GM12891 (cell line): ENCODE measurements around the gene ZNF135.
A peak's percentile ranks its signal among the peaks of the same experiment; 100 is the strongest.

Source experiments
- DNase-seq: peaks from one replicate; pipeline ENCODE4 v3.0.0; 2011; ENCODE audit warnings: low spot score; ENCODE audit not compliant: insufficient read length
- FAIRE-seq: peaks from 2 replicates; lab custom pipeline; 2011; peaks lifted over from hg19 to GRCh38; lab: Jason Lieb, UNC
- PAX5 ChIP-seq: IDR thresholded peaks from 2 replicates; pipeline ENCODE4 v1.6.1; 2011; ENCODE audit warnings: low read length, moderate library complexity, mild to moderate bottlenecking; ENCODE audit not compliant: insufficient read depth, severe bottlenecking
- POLR2A ChIP-seq: IDR thresholded peaks from 2 replicates; pipeline ENCODE4 v1.6.1; 2011; ENCODE audit warnings: low read depth, low read length, control low read depth
- POLR2AphosphoS5 ChIP-seq: IDR thresholded peaks from 2 replicates; pipeline ENCODE4 v1.6.1; 2011; ENCODE audit warnings: low read depth, low read length, control low read depth
- POU2F2 ChIP-seq: IDR thresholded peaks from 2 replicates; pipeline ENCODE4 v1.6.1; 2011; ENCODE audit warnings: low read depth, mild to moderate bottlenecking, control low read depth, low read length, moderate library complexity
- SPI1 ChIP-seq: IDR thresholded peaks from 2 replicates; pipeline ENCODE4 v1.6.1; 2011; ENCODE audit warnings: low read depth, low read length, control low read depth
- TAF1 ChIP-seq: IDR thresholded peaks from 2 replicates; pipeline ENCODE4 v1.6.1; 2011; ENCODE audit warnings: low read depth, low read length, control low read depth

Gene ZNF135

DNA sequence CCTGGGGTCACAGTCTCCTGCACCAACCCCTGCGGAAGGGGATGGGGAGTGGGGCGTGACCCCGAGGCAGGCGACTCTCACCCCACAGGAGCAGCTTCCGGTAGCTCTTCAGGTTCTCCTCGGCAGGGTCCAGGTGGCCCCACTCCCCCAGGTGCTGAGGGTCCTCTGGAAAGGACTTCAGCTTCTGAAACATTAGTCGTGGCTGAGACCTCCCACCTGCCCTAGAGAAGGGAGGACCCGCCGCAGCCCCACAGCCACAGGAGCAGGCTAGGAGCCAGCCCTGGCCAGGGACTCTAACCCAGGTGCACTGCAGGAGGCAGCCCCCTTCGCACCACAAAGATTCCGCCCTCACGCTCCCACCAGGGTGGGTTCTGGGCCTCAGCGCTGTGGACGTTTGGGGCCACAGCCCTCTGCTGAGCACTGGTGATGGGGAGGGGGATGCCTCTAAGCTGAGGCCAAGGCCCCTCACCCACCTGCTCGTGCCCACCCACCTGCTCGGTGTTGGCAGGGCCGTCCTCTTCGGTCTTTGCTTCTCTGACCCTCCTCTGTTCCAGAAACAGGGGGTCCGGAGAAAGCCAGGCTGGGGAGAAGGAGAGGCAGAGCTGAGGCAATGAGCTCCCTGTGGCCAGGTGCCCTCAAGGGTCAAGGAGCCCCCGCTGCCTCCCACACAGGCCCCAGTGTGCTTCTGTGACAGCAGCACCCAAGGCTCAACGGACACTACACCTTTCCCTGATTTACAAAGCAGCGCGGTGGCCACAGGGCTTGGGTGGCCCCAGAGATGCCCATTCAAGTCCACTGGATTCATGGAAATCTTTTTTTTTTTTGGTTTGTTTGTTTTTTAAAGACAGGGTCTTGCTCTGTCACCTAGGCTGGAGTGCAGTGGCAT is 28.0 kb downstream of the ZNF135 start:
- no peak for TF ChIP-seq POLR2A
- no peak for TF ChIP-seq PAX5
- no peak for TF ChIP-seq POLR2AphosphoS5
- TF ChIP-seq TAF1 = no peak
- TF ChIP-seq SPI1 = no peak
- TF ChIP-seq POU2F2 = no peak
- DNase-seq = no peak
- FAIRE-seq = no peak

DNA sequence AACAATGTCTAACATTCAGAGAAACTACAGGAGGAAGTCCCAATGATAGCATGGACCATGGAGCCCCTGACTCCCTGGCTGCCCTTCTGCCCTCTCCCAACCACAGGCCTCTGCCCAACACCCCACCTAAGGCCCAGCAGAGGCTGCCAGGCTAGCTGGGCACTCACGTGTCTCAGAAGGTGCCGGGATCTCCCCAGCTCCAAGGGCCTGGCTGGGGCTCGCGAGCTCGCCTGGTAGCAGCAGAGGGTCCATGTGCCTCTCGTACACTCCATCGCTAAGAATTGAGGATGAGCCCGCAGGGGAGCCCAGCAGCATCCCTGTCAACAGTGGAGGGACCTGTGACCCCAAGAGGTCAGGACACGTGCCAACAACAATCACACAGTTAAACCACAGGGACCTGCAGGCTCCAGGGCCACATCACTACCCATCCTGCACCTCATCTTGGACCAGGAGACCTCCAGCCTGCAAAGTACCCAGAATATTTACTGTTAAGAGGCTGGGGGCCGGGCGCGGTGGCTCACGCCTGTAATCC is 29.5 kb downstream of the ZNF135 start:
- DNase-seq (no peak), FAIRE-seq (no peak)
- TF ChIP-seq POU2F2 = no peak
- no peak for TF ChIP-seq TAF1
- no peak for TF ChIP-seq POLR2A
- TF ChIP-seq POLR2AphosphoS5 = no peak

DNA sequence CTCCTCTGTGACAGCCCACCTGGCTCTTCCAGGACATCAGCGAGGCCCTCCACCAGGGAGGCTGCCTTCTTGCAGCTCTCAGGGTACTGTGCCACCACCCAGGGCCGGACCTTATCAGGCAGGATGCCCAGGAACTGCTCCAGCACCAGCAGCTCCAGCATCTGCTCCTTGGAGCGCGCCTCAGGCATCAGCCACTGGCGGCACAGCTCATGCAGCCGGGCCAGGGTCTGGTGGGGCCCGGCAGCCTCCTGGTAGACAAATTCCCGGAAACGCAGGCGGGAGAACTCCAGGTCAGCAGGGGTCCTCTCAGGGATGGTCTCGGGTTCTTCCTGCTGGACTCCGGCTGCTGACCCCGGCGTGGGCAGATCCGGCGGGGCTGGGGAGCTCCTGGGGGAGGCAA is 30.8 kb downstream of the ZNF135 start:
- TF ChIP-seq TAF1 (no peak), POU2F2 (no peak), SPI1 (no peak), POLR2AphosphoS5 (no peak), PAX5 (no peak), POLR2A (no peak)
- FAIRE-seq (no peak), DNase-seq (no peak)

DNA sequence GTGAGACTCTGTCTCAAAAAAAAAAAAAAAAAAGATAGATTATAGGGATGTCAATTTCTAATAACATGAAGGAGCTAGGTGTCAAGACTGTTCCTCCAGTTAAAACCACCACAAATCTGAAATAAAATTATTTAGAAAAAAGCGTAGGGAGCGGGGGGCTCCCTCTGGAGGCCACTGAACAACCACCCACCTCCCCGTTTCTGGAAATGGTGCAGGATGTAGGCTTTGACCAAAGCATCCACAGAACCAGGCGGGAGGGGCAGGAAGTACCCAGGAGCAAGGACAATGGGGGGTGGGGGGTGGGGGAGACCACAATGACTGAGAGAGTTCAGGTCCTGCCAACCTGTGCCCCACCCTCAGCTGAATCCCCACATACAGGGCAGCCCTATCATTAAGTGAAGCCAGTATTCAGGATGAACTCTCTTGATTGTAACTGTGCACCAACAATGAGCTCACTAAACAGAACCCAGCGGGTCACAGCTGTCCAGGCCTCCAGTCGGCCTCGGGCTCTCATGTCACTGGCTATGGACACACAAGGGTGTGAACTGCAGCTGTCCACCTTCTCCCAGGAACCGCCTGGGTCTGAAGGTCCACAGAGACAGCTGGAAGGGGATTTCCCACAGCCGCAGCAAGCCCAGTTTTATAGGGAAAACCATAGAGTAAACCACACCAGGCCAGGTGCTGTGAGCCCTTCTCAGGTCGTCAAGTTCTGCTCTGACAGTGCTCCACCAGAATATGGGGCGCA is 32.3 kb downstream of the ZNF135 start:
- no peak for TF ChIP-seq POLR2A
- TF ChIP-seq POLR2AphosphoS5 = no peak
- TF ChIP-seq PAX5 = no peak
- TF ChIP-seq POU2F2 = no peak
- TF ChIP-seq SPI1 = no peak
- no peak for TF ChIP-seq TAF1
- DNase-seq (no peak), FAIRE-seq (no peak)

DNA sequence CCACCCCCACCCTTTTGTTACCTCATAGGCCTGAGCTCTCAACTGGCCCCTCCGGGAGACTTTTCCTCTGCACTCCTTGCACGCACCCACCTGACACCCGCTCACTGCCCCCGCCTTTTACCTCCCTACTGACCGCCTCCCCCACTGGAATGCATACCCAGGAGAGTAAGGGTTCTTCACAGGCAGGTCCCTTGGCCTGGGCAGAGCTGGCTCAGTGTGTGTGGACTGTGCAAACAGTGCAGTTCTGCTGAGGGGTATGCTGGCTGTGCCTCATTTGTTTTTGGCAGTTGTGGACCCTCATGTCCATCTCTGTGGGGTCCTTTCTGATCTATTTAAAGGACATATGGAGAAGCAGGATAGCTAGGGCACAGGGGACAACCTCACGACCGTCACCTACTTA is 34.0 kb downstream of the ZNF135 start:
- TF ChIP-seq POLR2AphosphoS5 (no peak), PAX5 (no peak), POLR2A (no peak), TAF1 (no peak), POU2F2 (no peak), SPI1 (no peak)
- FAIRE-seq (no peak), DNase-seq (no peak)

DNA sequence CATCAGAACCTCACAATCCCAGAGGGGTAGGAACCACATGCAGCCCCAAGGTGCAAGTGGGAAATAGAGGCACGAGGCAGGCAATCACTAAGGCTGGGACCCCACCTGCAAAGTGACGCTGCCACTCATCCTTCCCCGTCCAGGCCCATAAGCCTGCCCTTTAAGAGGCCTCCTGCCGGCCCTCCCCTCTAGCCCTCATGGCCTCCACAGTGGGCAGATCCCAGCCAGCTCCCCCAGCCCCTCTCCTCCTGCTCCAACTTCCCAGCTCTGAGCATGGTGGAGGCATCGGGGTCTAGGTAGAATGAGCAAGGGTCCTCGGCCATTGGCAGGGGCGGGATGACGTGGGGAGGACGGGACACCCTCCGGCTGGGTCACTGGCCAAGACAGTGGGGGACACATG is 36.2 kb downstream of the ZNF135 start:
- FAIRE-seq (no peak), DNase-seq (no peak)
- TF ChIP-seq POLR2AphosphoS5 = no peak
- TF ChIP-seq POLR2A = no peak
- no peak for TF ChIP-seq SPI1
- no peak for TF ChIP-seq POU2F2
- no peak for TF ChIP-seq PAX5
- no peak for TF ChIP-seq TAF1

DNA sequence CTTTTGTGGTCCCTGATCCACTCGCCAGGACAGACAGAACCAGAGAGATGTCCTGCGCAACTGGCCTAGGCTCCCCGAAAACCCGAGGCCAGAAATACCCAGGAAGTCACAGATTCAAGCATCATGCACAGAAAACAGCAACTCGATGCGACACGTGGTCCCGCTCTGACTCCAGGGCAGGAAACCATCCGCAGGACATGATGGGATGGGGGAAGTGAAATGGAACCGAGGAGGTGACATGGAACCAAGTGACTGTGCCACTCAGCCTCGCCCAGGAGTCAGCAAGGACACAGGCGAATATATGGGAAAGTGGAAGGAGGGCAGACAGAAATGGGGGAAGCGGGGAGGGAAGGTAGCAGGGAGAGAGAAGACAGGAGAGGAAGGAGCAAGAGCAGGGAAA is 37.8 kb downstream of the ZNF135 start:
- TF ChIP-seq SPI1 = no peak
- TF ChIP-seq POLR2A = no peak
- no peak for TF ChIP-seq TAF1
- no peak for TF ChIP-seq PAX5
- no peak for TF ChIP-seq POLR2AphosphoS5
- TF ChIP-seq POU2F2 = no peak
- DNase-seq (no peak), FAIRE-seq (no peak)

DNA sequence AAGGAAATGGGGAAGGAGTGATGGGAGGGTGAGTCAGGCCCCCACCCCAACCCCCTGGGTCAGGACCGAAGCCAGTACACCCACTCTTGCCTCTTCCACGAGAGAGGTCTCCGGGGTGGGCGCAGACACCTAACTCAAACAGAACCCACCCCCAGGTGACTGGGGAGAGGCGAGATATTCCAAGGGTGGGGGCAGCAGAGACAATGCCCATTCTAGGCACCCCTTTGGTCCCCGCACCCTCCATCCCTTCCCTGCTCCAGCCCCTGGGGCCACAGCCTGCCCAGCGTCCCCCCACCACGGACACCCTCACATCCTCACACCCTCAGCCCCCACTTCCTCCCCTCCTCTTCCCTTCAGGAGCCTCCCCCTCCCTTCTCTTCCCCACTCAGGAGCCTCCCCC is 38.3 kb downstream of the ZNF135 start:
- DNase-seq (no peak), FAIRE-seq (no peak)
- no peak for TF ChIP-seq POLR2AphosphoS5
- no peak for TF ChIP-seq SPI1
- no peak for TF ChIP-seq POLR2A
- TF ChIP-seq POU2F2 = no peak
- TF ChIP-seq PAX5 = no peak
- TF ChIP-seq TAF1 = no peak

DNA sequence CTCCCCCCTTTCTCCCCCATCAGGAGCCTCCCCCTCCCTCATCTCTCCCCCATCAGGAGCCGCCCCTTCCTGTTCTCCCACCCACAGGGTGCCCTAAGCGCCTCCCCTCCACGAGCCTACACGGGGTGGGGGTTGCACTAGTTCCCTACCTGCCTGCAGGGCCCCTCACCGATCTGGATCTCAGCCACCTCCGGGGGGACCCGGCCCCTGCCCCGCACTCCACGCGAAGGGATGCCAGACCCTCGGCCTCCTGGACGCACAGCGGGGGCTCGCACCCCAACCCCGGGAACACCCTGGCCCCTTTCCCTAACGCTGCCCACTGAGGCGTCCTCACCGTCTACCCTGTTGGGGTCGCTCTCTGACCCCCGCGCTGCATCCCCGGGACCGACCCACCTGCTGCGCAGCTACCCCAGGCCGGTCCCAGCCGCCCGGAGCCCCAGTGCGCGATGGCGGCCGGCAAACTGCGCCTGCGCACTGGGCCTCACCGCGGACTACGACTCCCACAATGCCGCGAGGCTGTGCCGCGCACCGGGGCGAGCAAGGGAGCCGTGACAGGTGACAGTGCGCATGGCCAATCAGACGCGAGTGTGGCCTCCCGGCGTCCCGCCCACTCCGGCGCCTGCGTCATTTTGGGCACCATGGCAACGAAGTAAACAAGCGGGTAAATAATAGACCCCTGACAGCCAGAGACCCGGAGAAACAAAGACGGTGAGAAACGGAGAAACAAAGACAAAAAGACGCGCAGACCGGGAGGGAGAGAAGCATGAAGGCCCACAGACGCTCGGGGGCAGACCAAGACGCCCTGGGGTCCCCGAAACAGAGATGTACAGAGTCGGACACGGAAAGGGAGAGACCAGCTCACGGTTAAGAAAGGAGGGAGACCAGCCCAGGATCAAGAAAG is 38.9 kb downstream of the ZNF135 start, which contains the start of gene ZSCAN18:
TSS of gene ZSCAN18 (minus strand) at position 451 of the 901 bp plus-strand sequence. CDS start 7,964 bp downstream, outside the sequence.
- FAIRE-seq = peak; percentile 94
- TF ChIP-seq POLR2A = no peak
- TF ChIP-seq SPI1 = no peak
- no peak for TF ChIP-seq POLR2AphosphoS5
- no peak for TF ChIP-seq POU2F2
- TF ChIP-seq PAX5 = no peak
- TF ChIP-seq TAF1 = no peak
- DNase-seq = peak; percentile 92

DNA sequence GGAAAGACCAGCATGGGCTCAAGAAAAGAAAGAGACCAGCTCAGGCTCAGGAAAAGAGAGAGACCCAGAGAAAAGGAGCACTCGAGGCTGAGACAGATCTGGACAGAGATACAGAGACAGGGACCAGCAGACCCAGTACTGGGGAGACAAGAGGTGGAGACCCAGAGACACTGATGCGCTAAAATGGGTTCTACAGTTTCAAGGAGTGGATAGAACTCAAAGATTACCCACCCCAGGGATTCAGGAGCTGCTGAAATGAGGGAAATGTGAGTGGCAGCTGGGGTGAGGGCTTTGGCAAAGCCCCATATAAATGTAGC is 39.6 kb downstream of the ZNF135 start:
- TF ChIP-seq PAX5 = no peak
- TF ChIP-seq TAF1 = no peak
- no peak for TF ChIP-seq POLR2A
- no peak for TF ChIP-seq POU2F2
- no peak for TF ChIP-seq POLR2AphosphoS5
- TF ChIP-seq SPI1 = no peak
- FAIRE-seq (no peak), DNase-seq (no peak)
